Measurements from ENCODE around the gene GINS2. TPM values are rescaled to one million over a fixed set of nuclear protein-coding genes. Genes with fewer than 3 reads are reported as not detected.

The GINS2 gene
- total RNA-seq, 6 experiments from 2014 or later, result 0.49 to 4.7 (median 1.3) TPM

DNA sequence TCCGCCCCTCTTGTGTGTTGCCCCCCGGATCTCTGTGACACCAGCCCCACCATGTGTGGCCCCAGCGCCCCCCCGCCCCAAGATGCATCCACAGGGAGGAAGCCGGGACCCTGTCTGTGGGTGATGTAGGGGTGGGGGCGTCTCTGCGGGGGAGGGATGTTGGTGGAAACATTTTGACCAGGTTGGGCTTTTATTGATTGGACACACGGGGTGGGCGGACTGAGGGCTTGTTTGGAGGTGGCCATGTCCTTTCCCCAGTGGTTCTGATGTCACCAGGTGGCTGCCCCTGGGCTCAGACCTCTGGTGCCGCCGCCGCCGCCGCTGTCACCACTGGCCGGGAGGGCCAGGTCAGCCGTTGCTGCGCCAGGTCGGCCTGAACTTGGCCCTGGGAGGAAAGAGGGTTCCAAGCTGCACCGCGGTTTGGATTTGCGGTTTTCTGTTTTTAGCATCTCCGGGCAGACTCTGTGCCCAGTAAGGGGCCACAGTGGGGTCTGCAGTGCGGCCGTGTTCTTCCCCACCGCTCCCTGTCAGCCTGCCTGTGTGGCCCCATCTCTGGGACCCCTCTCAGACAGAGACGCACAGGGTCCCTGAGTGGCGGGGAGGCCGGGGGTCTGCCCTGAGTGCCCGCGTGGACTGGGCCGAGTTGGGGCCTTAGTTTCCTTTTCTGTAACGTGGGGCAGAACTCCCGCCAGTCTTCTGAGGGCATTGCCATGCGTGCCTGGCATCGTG lies 55.9 kb downstream of the GINS2 start:
- Histone ChIP-seq H3K9me3 (no peaks in the 10 kb centered on the region), H3K36me3 (no peaks in the 10 kb centered on the region), H3K4me1 (peaks cover 0 to 22% (median 0%) of the 10 kb centered on the region in 4 donors), H3K27ac (no peak overlapping the region), H3K27me3 (no peaks in the 10 kb centered on the region), H3K4me3 (no peak overlapping the region)
- WGBS (ENCODE audit: insufficient coverage, low coverage, low lambda C conversion rate, missing lambda C conversion rate), result 80% methylated on average over 7 of the region's 35 CpGs
- TF ChIP-seq, protein P1, sequence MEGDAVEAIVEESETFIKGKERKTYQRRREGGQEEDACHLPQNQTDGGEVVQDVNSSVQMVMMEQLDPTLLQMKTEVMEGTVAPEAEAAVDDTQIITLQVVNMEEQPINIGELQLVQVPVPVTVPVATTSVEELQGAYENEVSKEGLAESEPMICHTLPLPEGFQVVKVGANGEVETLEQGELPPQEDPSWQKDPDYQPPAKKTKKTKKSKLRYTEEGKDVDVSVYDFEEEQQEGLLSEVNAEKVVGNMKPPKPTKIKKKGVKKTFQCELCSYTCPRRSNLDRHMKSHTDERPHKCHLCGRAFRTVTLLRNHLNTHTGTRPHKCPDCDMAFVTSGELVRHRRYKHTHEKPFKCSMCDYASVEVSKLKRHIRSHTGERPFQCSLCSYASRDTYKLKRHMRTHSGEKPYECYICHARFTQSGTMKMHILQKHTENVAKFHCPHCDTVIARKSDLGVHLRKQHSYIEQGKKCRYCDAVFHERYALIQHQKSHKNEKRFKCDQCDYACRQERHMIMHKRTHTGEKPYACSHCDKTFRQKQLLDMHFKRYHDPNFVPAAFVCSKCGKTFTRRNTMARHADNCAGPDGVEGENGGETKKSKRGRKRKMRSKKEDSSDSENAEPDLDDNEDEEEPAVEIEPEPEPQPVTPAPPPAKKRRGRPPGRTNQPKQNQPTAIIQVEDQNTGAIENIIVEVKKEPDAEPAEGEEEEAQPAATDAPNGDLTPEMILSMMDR (IDR thresholded peaks at IDR 0.05), result no peak
- no peak for TF ChIP-seq POLR2A (IDR thresholded peaks at IDR 0.05)
- DNase-seq (no peak), ATAC-seq (peak in 1 of 4 donors; percentile 20)
- intact Hi-C loops (cut with DNase I), result no loop called here

GRCh38 chr16:85631802-85632393 lies 56.9 kb downstream of the GINS2 start:
- ATAC-seq, result no peak

DNA sequence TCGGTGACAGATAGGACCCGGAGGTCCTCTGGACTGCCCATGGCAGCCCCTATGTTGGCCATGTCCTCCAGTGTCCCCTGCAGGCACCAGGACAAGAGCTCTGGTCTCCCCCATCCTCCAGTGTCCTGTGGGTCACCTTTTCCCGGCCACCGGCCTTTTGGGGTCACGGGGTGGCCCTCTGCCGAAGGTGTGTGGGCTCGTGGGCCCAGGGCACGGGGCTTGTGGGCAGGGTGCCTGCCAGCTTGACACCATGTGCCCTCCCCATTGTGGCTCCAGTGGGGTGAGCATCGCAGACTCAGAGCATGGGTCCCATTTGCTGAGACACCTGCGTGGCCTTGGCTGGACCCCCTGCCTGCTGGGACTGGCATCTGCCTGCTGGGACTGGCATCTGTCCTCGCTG lies 57.5 kb downstream of the GINS2 start:
- peaks cover 0 to 18% (median 3%) of the 10 kb centered on the region in 4 donors for H3K4me1 ChIP-seq
- ATAC-seq (no peak), DNase-seq (no peak)
- no peaks in the 10 kb centered on the region for H3K36me3 ChIP-seq
- intact Hi-C loops (cut with DNase I), result no loop called here
- no peaks in the 10 kb centered on the region for H3K9me3 ChIP-seq
- H3K27ac ChIP-seq, result no peak overlapping the region
- TF ChIP-seq POLR2A (IDR thresholded peaks at IDR 0.05), result no peak
- TF ChIP-seq, protein P1 (IDR thresholded peaks at IDR 0.05), result no peak
- no peak overlapping the region for H3K4me3 ChIP-seq
- WGBS (ENCODE audit: insufficient coverage, low coverage, low lambda C conversion rate, missing lambda C conversion rate), result 100% methylated on average over 1 of the region's 11 CpGs
- no peaks in the 10 kb centered on the region for H3K27me3 ChIP-seq

More at GRCh38 chr16:85631802-85632393, 56.9 kb downstream of the GINS2 start:
- DNase-seq, result no peak
- Histone ChIP-seq H3K4me3 (no peak overlapping the region), H3K9me3 (no peaks in the 10 kb centered on the region), H3K4me1 (peaks cover 0 to 17% (median 0%) of the 10 kb centered on the region in 4 donors), H3K27me3 (no peaks in the 10 kb centered on the region), H3K27ac (no peak overlapping the region), H3K36me3 (no peaks in the 10 kb centered on the region)
- WGBS (ENCODE audit: insufficient coverage, low coverage, low lambda C conversion rate, missing lambda C conversion rate), result 86% methylated on average over 2 of the region's 27 CpGs
- intact Hi-C loops (cut with DNase I), result no loop called here
- TF ChIP-seq, protein P1 (IDR thresholded peaks at IDR 0.05), result no peak
- TF ChIP-seq POLR2A (IDR thresholded peaks at IDR 0.05), result no peak

DNA sequence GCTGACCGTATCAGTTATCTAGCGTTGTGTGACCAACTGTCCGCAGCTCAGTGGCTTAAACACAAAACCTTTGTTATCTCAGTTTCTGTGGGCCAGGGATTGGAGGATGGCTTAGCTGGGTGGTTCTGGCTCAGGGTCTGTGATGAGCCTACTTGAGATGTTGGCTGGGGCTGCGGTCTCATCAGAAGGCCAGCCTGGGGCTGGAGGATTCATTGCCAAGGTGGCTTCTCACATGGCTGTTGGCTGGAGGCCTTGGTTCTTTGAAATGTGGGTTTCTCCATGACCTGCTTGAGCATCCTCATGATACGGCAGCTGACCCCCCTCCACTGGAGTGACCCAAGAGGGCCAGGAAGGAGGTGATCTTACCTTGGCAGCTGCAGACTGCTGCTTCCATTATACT lies 58.9 kb downstream of the GINS2 start:
- WGBS (ENCODE audit: insufficient coverage, low coverage, low lambda C conversion rate, missing lambda C conversion rate), result no CpG with 5 or more reads among the region's 5 CpGs
- no peak for DNase-seq
- H3K4me1 ChIP-seq, result peaks cover 0 to 16% (median 6%) of the 10 kb centered on the region in 4 donors
- no peaks in the 10 kb centered on the region for H3K36me3 ChIP-seq
- ATAC-seq, result no peak
- intact Hi-C loops (cut with DNase I), result no loop called here
- H3K9me3 ChIP-seq, result no peaks in the 10 kb centered on the region
- no peak overlapping the region for H3K27ac ChIP-seq
- TF ChIP-seq, protein P1 (IDR thresholded peaks at IDR 0.05), result no peak
- TF ChIP-seq POLR2A (IDR thresholded peaks at IDR 0.05), result no peak
- H3K4me3 ChIP-seq, result no peak overlapping the region
- H3K27me3 ChIP-seq, result no peaks in the 10 kb centered on the region
